Right atrium auricular region (tissue), 2 donors: ENCODE measurements around the gene MGAT5. TPM values are rescaled to one million over a fixed set of nuclear protein-coding genes. Genes with fewer than 3 reads are reported as not detected.

ENCODE experiments used
- DNase-seq: peaks from one replicate; pipeline ENCODE4 v3.0.0-alpha.2; 2019; ENCODE audit warnings: low spot score
- H3K27ac ChIP-seq, 2 donors: fragments of 200-600 bp; sonication (generic); 1 replicate in 1 of 2; 2 replicates in 1 of 2; pipeline ENCODE4 v1.5.1; 2016 to 2019
- H3K27me3 ChIP-seq, 2 donors: fragments of 200-600 bp; sonication (generic); one replicate each; pipeline versions ENCODE4 v1.5.1 to v1.6.0; 2017 to 2019
- H3K36me3 ChIP-seq: fragments of 200-600 bp; sonication (generic); one replicate; pipeline ENCODE4 v1.5.1; 2016
- H3K4me1 ChIP-seq, 2 donors: fragments of 200-600 bp; sonication (generic); one replicate each; pipeline versions ENCODE4 v1.5.1 to v1.6.0; 2017 to 2019
- H3K4me3 ChIP-seq, 2 donors: fragments of 200-600 bp; sonication (generic); 1 replicate in 1 of 2; 2 replicates in 1 of 2; pipeline ENCODE4 v1.5.1; 2017 to 2019; ENCODE audit warnings: mild to moderate bottlenecking in 1 of 2, moderate library complexity in 1 of 2
- H3K9me3 ChIP-seq, 2 donors: fragments of 200-600 bp; sonication (generic); one replicate each; pipeline ENCODE4 v1.5.1; 2019
- total RNA-seq, 2 donors: library from RNA; depleted of rRNA; stranded (reverse); fragments of >200 nt; gene quantifications; one replicate each; pipeline ENCODE4 v1.1.0, GENCODE V29; 2016
- TF ChIP-seq, protein P1 (sequence below), 2 donors: fragments of 200-600 bp; sonication (generic); IDR thresholded peaks; one replicate each; pipeline ENCODE4 v1.5.1; 2019; ENCODE audit warnings: antibody characterized with exemption in 2 of 2

MGAT5 gene
- total RNA-seq, 2 donors from 2014 or later: 56.9 to 91.0 TPM

DNA sequence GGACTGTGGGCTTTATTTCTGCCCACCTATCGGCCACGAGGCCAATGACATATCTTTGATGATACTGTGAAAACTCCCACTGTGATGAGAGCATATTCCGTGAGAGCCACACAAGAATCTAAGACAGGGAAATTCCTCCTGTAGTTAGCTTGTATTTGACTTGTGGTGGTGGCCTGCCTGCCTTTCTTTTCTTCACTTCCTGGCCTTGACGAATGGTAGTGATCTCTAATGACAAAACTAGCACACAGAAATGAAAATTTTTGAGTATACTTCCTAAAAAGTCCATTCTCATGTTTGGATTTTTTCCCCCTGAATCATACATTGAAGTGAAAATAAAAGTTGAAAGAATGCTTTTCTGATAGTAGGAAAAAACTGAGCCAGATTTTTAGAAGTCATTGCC, 94.4 kb downstream of the MGAT5 start:
- Histone ChIP-seq H3K36me3 (peaks cover 16% of the 10 kb centered on the region), H3K27ac (no peak overlapping the region), H3K9me3 (no peaks in the 10 kb centered on the region), H3K27me3 (no peaks in the 10 kb centered on the region), H3K4me3 (no peak overlapping the region), H3K4me1 (peaks cover 0 to 6% of the 10 kb centered on the region in 2 donors)
- TF ChIP-seq, protein P1, sequence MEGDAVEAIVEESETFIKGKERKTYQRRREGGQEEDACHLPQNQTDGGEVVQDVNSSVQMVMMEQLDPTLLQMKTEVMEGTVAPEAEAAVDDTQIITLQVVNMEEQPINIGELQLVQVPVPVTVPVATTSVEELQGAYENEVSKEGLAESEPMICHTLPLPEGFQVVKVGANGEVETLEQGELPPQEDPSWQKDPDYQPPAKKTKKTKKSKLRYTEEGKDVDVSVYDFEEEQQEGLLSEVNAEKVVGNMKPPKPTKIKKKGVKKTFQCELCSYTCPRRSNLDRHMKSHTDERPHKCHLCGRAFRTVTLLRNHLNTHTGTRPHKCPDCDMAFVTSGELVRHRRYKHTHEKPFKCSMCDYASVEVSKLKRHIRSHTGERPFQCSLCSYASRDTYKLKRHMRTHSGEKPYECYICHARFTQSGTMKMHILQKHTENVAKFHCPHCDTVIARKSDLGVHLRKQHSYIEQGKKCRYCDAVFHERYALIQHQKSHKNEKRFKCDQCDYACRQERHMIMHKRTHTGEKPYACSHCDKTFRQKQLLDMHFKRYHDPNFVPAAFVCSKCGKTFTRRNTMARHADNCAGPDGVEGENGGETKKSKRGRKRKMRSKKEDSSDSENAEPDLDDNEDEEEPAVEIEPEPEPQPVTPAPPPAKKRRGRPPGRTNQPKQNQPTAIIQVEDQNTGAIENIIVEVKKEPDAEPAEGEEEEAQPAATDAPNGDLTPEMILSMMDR (IDR thresholded peaks at IDR 0.05): no peak
- no peak for DNase-seq

- DNase-seq: no peak
- Histone ChIP-seq H3K27me3 (no peaks in the 10 kb centered on the region), H3K4me3 (no peak overlapping the region), H3K36me3 (peaks cover 16% of the 10 kb centered on the region), H3K4me1 (peaks cover 0 to 6% of the 10 kb centered on the region in 2 donors), H3K27ac (no peak overlapping the region), H3K9me3 (no peaks in the 10 kb centered on the region)
- TF ChIP-seq, protein P1 (IDR thresholded peaks at IDR 0.05): no peak
Observed at GRCh38 chr2:134348760-134349159, 94.9 kb downstream of the MGAT5 start.

- H3K36me3 ChIP-seq: peaks cover 16% of the 10 kb centered on the region
- TF ChIP-seq, protein P1 (IDR thresholded peaks at IDR 0.05): no peak
- H3K27me3 ChIP-seq: no peaks in the 10 kb centered on the region
- H3K4me1 ChIP-seq: peaks cover 0 to 6% of the 10 kb centered on the region in 2 donors
- H3K27ac ChIP-seq: no peak overlapping the region
- H3K9me3 ChIP-seq: no peaks in the 10 kb centered on the region
- no peak overlapping the region for H3K4me3 ChIP-seq
- DNase-seq: no peak
Observed at GRCh38 chr2:134351016-134351415, 97.1 kb downstream of the MGAT5 start.

- Histone ChIP-seq H3K4me1 (peaks cover 0 to 6% of the 10 kb centered on the region in 2 donors), H3K4me3 (no peak overlapping the region), H3K27me3 (no peaks in the 10 kb centered on the region), H3K9me3 (no peaks in the 10 kb centered on the region), H3K36me3 (peaks cover 16% of the 10 kb centered on the region), H3K27ac (no peak overlapping the region)
- DNase-seq: no peak
- TF ChIP-seq, protein P1 (IDR thresholded peaks at IDR 0.05): no peak
Observed at GRCh38 chr2:134351899-134352298, 98.0 kb downstream of the MGAT5 start.

GRCh38 chr2:134352844-134353243, 99.0 kb downstream of the MGAT5 start:
- Histone ChIP-seq H3K36me3 (peaks cover 16% of the 10 kb centered on the region), H3K9me3 (no peaks in the 10 kb centered on the region), H3K27ac (no peak overlapping the region), H3K4me3 (no peak overlapping the region), H3K27me3 (no peaks in the 10 kb centered on the region), H3K4me1 (peaks cover 0 to 6% of the 10 kb centered on the region in 2 donors)
- TF ChIP-seq, protein P1 (IDR thresholded peaks at IDR 0.05): no peak
- no peak for DNase-seq

GRCh38 chr2:134354611-134355010, 100.7 kb downstream of the MGAT5 start:
- peaks cover 16% of the 10 kb centered on the region for H3K36me3 ChIP-seq
- no peak overlapping the region for H3K27ac ChIP-seq
- TF ChIP-seq, protein P1 (IDR thresholded peaks at IDR 0.05): no peak
- no peaks in the 10 kb centered on the region for H3K9me3 ChIP-seq
- H3K4me1 ChIP-seq: peaks cover 0 to 12% of the 10 kb centered on the region in 2 donors
- H3K27me3 ChIP-seq: no peaks in the 10 kb centered on the region
- no peak for DNase-seq
- H3K4me3 ChIP-seq: no peak overlapping the region
